Lower leg skin (tissue), 3 donors: ENCODE results near the gene KCTD4.

ENCODE experiments used
- POLR2A ChIP-seq, 2 donors: fragments of 450-650 bp; IDR thresholded peaks; one replicate each; pipeline ENCODE4 v1.6.1; 2016 to 2017; ENCODE audit warnings: antibody characterized with exemption in 2 of 2, mild to moderate bottlenecking in 1 of 2, moderate library complexity in 1 of 2
- TF ChIP-seq, protein P1 (sequence below), 3 donors: fragments of 450-650 bp; IDR thresholded peaks; one replicate each; pipeline ENCODE4 v1.5.1; 2016; ENCODE audit warnings: antibody characterized with exemption in 3 of 3, mild to moderate bottlenecking in 3 of 3, moderate library complexity in 2 of 3

DNA sequence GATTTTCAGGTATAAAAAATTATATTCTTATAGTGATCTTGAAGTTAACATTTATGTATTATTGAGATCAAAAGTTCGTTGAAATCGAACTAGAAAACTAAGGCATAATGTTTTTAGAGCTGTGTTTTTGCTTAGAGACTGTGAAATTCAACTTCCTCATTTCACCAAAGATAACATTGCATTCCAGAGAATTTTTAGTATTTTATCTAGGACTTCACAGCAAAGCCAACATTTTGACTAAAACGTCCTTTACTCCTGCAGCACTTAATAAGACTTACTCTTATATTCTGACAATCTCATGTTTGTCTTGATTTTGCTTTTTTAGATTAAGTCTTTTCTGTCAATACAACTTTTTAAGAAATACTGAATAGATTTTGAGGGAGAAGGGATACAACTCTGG lies 4.7 kb downstream of the KCTD4 start:
- no peak for TF ChIP-seq POLR2A (IDR thresholded peaks at IDR 0.05)
- TF ChIP-seq, protein P1, sequence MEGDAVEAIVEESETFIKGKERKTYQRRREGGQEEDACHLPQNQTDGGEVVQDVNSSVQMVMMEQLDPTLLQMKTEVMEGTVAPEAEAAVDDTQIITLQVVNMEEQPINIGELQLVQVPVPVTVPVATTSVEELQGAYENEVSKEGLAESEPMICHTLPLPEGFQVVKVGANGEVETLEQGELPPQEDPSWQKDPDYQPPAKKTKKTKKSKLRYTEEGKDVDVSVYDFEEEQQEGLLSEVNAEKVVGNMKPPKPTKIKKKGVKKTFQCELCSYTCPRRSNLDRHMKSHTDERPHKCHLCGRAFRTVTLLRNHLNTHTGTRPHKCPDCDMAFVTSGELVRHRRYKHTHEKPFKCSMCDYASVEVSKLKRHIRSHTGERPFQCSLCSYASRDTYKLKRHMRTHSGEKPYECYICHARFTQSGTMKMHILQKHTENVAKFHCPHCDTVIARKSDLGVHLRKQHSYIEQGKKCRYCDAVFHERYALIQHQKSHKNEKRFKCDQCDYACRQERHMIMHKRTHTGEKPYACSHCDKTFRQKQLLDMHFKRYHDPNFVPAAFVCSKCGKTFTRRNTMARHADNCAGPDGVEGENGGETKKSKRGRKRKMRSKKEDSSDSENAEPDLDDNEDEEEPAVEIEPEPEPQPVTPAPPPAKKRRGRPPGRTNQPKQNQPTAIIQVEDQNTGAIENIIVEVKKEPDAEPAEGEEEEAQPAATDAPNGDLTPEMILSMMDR (IDR thresholded peaks at IDR 0.05), result no peak
